HG02642 (cell line): ENCODE data around the gene NUDT16L1.

Source experiments
- ATAC-seq: cut with Tn5 transposase; IDR thresholded peaks from one replicate; pipeline ENCODE4 v1.9.1; 2021; ENCODE audit warnings: mild to moderate bottlenecking; ENCODE audit not compliant: unreplicated experiment, poor library complexity

NUDT16L1 gene

DNA sequence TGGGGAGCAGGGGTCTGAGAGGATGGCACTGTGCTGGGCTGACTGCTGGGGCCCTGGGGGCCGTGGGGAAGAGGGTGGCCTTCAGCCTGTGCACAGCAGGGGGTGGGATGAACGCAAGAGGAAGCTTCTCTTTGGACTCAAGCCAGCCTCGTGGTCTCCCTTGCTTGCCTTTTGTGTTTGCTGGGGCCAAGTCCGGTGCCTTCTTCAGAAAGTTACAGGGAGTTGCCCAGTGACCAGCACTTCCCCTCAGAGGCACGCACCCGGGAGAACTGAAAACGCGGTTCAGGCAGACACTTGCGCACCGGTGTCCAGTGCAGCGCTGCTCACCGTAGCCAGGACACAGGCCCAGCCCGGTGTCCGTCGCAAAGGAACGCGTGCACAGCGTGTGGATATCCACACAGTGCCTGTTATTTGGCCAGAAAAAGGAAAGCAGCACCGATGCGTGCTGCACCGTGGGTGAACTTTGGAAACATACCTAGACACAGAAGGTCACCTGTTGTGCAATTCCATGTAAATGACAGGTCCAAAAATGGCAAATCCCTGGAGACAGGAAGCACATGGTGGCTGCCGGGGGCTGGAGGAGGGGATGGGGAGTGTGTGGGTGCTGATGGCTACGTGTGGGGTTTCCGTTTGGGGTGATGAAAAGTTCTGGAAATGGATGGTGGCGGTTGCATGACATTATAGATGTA is 29.4 kb upstream of the NUDT16L1 start:
- no peak for ATAC-seq

- ATAC-seq: no peak
Observed at GRCh38 chr16:4664538-4665418, 28.6 kb upstream of the NUDT16L1 start.

GRCh38 chr16:4666537-4667202 is 26.7 kb upstream of the NUDT16L1 start:
- no peak for ATAC-seq

- no peak for ATAC-seq
Observed at GRCh38 chr16:4667203-4667963, 26.0 kb upstream of the NUDT16L1 start.

- no peak for ATAC-seq
Observed at GRCh38 chr16:4668313-4668960, 24.9 kb upstream of the NUDT16L1 start.

- ATAC-seq: no peak
Observed at GRCh38 chr16:4673387-4674046, 19.8 kb upstream of the NUDT16L1 start.

DNA sequence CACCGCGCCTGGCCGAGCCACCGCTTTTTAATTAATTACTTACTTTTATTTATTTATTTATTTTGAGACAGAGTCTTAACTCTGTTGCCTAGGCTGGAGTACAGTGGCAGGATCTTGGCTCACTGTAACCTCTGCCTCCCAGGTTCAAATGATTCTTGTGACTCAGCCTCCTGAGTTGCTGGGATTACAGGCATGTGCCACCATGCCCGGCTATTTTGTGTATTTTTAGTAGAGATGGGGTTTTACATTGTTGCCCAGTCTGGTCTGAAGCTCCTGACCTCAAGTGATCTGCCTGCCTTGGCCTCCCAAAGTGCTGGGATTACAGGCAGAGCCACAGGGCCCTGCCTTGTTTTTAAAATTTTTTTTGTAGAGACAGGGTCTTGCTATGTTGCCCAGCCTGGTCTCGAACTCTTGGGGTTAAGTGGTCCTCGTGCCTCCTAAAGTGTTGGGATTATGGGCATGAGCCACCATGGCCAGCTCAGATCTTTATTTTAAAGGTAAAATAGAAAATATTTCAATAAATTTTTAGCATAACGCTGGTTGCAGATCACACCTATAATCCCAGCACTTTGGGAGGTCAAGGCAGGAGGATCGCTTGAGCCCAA is 18.3 kb upstream of the NUDT16L1 start:
- no peak for ATAC-seq

GRCh38 chr16:4675864-4676786 is 17.2 kb upstream of the NUDT16L1 start:
- no peak for ATAC-seq

DNA sequence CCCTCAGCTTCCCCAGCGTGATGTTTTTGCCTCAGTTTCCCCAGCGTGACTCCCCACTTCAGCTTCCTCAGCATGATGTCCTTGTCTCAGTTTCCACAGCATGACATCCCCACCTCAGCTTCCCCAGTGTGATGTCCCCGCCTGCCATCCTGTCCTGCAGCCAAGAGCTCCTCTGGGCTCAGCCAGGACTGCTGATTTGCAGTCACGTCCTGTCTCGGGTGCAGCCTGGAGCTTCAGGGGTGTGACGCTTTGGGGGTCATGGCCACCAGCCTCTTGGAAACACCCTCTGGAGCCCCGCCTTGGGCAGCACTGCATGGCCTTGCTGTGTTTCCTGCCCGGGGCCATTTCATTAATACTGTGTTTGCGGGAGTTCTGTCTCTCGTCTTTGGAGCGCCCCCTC is 16.5 kb upstream of the NUDT16L1 start:
- no peak for ATAC-seq

DNA sequence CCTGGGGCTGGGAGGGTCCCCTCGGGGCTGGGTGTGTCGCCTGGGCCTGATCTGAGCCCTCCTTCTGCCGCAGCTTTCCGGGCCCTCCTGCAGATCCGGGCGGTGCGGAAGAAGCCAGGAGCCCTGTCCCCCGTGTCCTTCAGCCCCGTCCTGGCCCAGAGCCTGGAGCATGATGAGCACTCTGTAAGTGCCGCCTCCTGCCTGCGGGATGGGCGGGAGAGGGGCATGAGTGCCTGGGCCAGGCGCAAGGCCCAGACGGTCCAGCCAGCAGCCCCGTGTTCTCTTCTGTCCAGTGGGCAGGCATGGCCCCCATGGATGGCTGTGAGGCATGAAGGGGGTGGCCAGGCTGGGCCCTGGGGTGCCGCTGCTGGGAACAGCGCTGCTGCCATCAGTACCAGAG is 16.0 kb upstream of the NUDT16L1 start:
- ATAC-seq: no peak

DNA sequence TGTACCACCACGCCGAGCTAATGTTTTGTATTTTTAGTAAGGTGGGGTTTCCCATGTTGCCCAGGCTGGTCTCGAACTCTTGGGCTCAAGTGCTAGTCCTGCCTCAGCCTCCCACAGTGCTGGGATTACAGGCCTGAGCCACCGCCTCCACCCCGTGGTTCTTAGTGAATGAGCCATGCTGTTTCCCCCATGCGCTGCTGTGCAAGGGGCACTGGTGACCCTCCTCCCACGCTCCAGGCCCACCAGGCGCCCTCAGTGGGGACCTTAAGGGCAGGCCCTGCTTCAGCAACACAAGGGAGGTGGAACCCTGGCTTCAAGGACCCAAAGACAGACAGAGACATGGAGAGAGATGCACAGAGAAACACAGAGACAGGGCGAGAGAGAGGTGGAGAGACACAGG is 15.4 kb upstream of the NUDT16L1 start:
- ATAC-seq: no peak

DNA sequence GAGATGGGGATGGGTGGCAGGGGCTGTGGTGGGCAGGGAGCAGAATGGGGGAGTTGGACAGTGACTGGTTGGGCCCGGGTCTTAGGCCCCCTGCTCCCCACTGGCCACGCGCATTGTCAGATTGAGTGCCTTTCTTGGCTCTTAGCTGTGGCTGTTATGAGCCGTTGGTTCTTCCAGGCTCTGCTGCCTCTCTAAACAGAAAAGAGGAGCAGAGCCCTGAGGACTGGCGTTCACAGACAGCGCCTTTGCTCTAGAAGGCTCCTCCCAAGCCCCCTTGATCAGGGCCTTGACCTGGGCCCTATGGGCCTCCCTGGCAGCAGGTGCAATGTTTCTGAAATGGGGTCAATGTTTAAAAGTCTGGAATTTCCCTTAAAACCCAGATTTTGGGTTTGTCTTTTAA is 14.8 kb upstream of the NUDT16L1 start:
- no peak for ATAC-seq

GRCh38 chr16:4679156-4679849 is 14.1 kb upstream of the NUDT16L1 start:
- no peak for ATAC-seq

DNA sequence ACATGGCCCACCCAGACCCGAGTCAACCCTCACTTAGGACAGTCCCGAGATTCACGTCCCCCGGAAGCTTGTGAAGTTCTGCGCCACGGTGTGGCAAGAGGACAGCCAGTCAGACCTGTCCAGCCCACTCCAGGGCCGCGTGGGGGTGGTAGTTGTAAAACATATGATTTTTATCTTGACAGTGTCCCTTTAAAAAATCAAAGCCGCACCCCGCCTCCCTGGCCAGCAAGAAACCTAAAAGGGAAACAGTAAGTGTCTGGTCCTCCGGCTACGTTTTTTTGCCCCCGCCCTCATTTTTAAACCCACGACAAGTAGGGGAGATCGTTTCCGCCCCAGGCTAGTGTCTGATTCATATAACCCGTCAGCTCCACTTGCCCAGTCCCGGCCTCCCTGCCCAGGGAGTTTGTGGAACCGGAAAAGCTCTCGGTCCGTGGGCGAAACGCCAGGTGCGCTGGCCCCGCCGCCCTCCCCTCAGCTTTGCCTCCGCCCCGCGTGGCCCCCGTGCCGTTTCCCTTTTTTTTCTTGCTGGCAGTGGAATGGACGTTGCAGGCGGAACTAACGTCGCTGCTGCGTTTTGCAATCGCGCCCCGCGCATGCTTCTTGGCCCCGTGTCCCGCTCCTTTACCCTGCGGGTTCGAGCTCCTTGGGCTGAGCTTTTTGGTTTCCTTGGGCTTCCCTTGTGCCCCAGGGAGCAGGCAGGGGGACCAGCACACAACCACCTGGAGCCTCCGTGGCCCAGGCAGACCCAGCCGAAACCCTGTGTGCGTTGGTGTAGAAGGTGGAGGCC is 13.3 kb upstream of the NUDT16L1 start:
- no peak for ATAC-seq

GRCh38 chr16:4680673-4681470 is 12.5 kb upstream of the NUDT16L1 start:
- ATAC-seq: no peak
